LNCaP clone FGC (cell line): ENCODE data around the gene CCDC102A.

ENCODE experiments used
- DNase-seq: peaks from one replicate; pipeline ENCODE4 v3.0.0-alpha.2; 2011; ENCODE audit warnings: low read depth
- H3K4me3 ChIP-seq: 2 replicates; pipeline ENCODE4 v1.5.1; 2011; ENCODE audit warnings: mild to moderate bottlenecking, low read depth, low read length, control low read depth
- CTCF ChIP-seq: IDR thresholded peaks from 2 replicates; pipeline ENCODE4 v1.5.1; 2012; ENCODE audit warnings: mild to moderate bottlenecking; ENCODE audit not compliant: control insufficient read depth, insufficient read depth; ENCODE audit errors: extremely low read depth

The CCDC102A gene

GRCh38 chr16:57480754-57481230 lies 55.6 kb downstream of the CCDC102A start:
- TF ChIP-seq CTCF = no peak
- H3K4me3 ChIP-seq = no peak overlapping the region
- no peak for DNase-seq

- TF ChIP-seq CTCF = no peak
- no peak overlapping the region for H3K4me3 ChIP-seq
- DNase-seq = no peak
Measured at GRCh38 chr16:57479976-57480753, 56.2 kb downstream of the CCDC102A start.

GRCh38 chr16:57479205-57479975 lies 57.0 kb downstream of the CCDC102A start:
- H3K4me3 ChIP-seq = no peak overlapping the region
- DNase-seq = no peak
- no peak for TF ChIP-seq CTCF

- no peak overlapping the region for H3K4me3 ChIP-seq
- TF ChIP-seq CTCF = no peak
- DNase-seq = no peak
Measured at GRCh38 chr16:57478396-57479204, 57.8 kb downstream of the CCDC102A start.

DNA sequence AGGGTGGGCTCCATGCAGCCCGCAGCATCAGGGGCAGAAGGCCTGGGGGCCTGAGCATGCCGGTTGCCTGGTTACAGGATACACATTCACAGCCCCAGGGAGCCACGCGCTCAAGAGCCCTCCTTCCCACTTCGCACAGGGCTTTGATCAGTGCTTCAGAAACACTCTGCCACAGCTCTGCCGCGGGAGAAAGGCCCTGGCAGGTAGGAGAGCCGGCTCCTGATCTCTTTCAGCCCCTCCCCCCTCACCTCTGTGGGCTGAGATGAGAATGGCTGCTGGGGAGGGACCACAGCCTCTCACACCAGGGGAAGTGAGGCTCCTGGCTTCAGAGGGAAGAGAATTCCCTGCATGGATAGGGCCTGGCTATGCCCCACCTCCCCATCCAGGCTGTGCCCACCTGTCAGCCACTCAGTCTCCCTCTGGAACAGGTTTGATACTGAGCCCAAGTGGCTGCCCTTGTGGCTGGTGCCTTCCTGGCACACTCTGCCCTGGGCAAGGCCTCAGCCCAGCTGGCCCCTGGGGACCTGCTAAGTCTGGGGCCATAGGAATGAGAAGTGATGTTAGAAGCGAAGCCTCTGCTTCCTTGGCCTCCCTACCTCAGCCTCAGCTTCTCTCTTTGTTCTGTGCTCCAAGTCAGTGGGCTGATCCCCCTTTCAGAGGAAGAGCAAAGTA lies 58.7 kb downstream of the CCDC102A start:
- no peak overlapping the region for H3K4me3 ChIP-seq
- TF ChIP-seq CTCF = no peak
- DNase-seq = no peak
